A549 (cell line): ENCODE results near the gene PCGF2. TPM values are rescaled to one million over a fixed set of nuclear protein-coding genes. Genes with fewer than 3 reads are reported as not detected.
A peak's percentile ranks its signal among the peaks of the same experiment; 100 is the strongest.

Source experiments
- ATAC-seq, 2 experiments: fragments of 200-7000 bp in 1 of 2; fragments of >200 bp in 1 of 2; cut with Nextera tagmentation in 1 of 2; cut with Tn5 transposase in 1 of 2; 3 replicates each; pipeline versions ENCODE4 v1.8.0 to v1.9.1; 2018 to 2020; ENCODE audit warnings: mild to moderate bottlenecking in 1 of 2, moderate library complexity in 1 of 2
- CTCF ChIA-PET: fragments of 300-600 bp; sonication (Branson Sonifier 250); formaldehyde crosslinking; extraction: SDS; loops from one replicate; lab custom pipeline; 2021; ENCODE audit warnings: antibody characterized with exemption, inconsistent platforms; lab: Yijun Ruan, JAX
- POLR2A ChIA-PET: fragments of 350-600 bp; formaldehyde crosslinking; extraction: SDS; loops from one replicate; lab custom pipeline; 2021; ENCODE audit warnings: antibody characterized with exemption, inconsistent platforms; lab: Yijun Ruan, JAX
- DNase-seq, 2 experiments: peaks; one replicate each; pipeline versions ENCODE4 v3.0.0 to v3.0.0-alpha.2; 2011 to 2016; ENCODE audit warnings: low read depth in 1 of 2, low spot score in 1 of 2
- FAIRE-seq: peaks from 2 replicates; lab custom pipeline; 2011; peaks lifted over from hg19 to GRCh38; lab: Jason Lieb, UNC
- H3K27ac ChIP-seq, 2 experiments: fragments of >200 bp; sonication (Bioruptor Twin); formaldehyde crosslinking; 3 replicates each; pipeline ENCODE4 v1.5.1; 2016 to 2017
- H3K4me1 ChIP-seq: fragments of >200 bp; sonication (Bioruptor Twin); formaldehyde crosslinking; 3 replicates; pipeline ENCODE4 v1.6.1; 2016
- H3K4me2 ChIP-seq: fragments of >200 bp; sonication (Bioruptor Twin); formaldehyde crosslinking; 3 replicates; pipeline ENCODE4 v1.6.1; 2016
- H3K4me3 ChIP-seq: fragments of >200 bp; sonication (Bioruptor Twin); formaldehyde crosslinking; 3 replicates; pipeline ENCODE4 v1.5.1; 2016
- H3K9me3 ChIP-seq: fragments of >200 bp; sonication (Bioruptor Twin); formaldehyde crosslinking; 3 replicates; pipeline ENCODE4 v1.6.1; 2016
- ATOH8 ChIP-seq: fragments of 250-450 bp; sonication (Bioruptor Pico); IDR thresholded peaks from 2 replicates; pipeline ENCODE4 v1.5.0; 2020; ENCODE audit warnings: low read depth, mild to moderate bottlenecking, moderate library complexity
- CBX8 ChIP-seq: fragments of 200-600 bp; sonication (generic); IDR thresholded peaks from 2 replicates; pipeline ENCODE4 v1.6.1; 2016
- CHD4 ChIP-seq: fragments of 200-600 bp; sonication (generic); IDR thresholded peaks from 2 replicates; pipeline ENCODE4 v1.6.1; 2016; ENCODE audit warnings: antibody characterized with exemption, mild to moderate bottlenecking, borderline replicate concordance
- E2F6 ChIP-seq: IDR thresholded peaks from 2 replicates; pipeline ENCODE4 v1.6.1; 2012; ENCODE audit warnings: low read depth, borderline replicate concordance
- EHF ChIP-seq: fragments of 250-450 bp; sonication (Bioruptor Pico); IDR thresholded peaks from 2 replicates; pipeline ENCODE4 v1.5.0; 2020; ENCODE audit warnings: mild to moderate bottlenecking
- EHMT2 ChIP-seq: fragments of 200-600 bp; sonication (generic); IDR thresholded peaks from 2 replicates; pipeline ENCODE4 v1.6.1; 2016; ENCODE audit warnings: antibody characterized with exemption, low read depth, mild to moderate bottlenecking, moderate library complexity
- ELK1 ChIP-seq: fragments of 150-350 bp; IDR thresholded peaks from 2 replicates; pipeline ENCODE4 v1.6.1; 2014; ENCODE audit warnings: low read depth, mild to moderate bottlenecking, low read length
- HDAC2 ChIP-seq: fragments of 200-600 bp; sonication (generic); IDR thresholded peaks from 2 replicates; pipeline ENCODE4 v1.6.1; 2016
- HES2 ChIP-seq: fragments of >200 bp; sonication (Bioruptor Twin); formaldehyde crosslinking; IDR thresholded peaks from 2 replicates; pipeline ENCODE4 v1.6.1; 2016
- HEYL ChIP-seq: fragments of 250-450 bp; sonication (Bioruptor Pico); IDR thresholded peaks from 2 replicates; pipeline ENCODE4 v1.8.0; 2021; ENCODE audit warnings: mild to moderate bottlenecking, moderate library complexity
- HOXB5 ChIP-seq: fragments of 250-450 bp; sonication (Bioruptor Pico); IDR thresholded peaks from 2 replicates; pipeline ENCODE4 v1.5.0; 2020; ENCODE audit warnings: mild to moderate bottlenecking, moderate library complexity
- JUN ChIP-seq, 2 experiments: fragments of >200 bp; sonication (Bioruptor Twin); formaldehyde crosslinking; IDR thresholded peaks; 2 replicates in 1 of 2; 3 replicates in 1 of 2; pipeline ENCODE4 v1.6.1; 2016 to 2017
- JUNB ChIP-seq: fragments of >200 bp; sonication (Bioruptor Twin); formaldehyde crosslinking; IDR thresholded peaks from 2 replicates; pipeline ENCODE4 v1.6.1; 2016
- KDM5A ChIP-seq: fragments of 200-600 bp; sonication (generic); IDR thresholded peaks from 2 replicates; pipeline ENCODE4 v1.6.1; 2016; ENCODE audit warnings: antibody characterized with exemption, mild to moderate bottlenecking
- MAX ChIP-seq: IDR thresholded peaks from 2 replicates; pipeline ENCODE4 v1.6.1; 2012
- MYC ChIP-seq: IDR thresholded peaks from 2 replicates; pipeline ENCODE4 v1.6.1; 2012; ENCODE audit warnings: mild to moderate bottlenecking, inconsistent platforms, low read length, improper control_type of control experiment, borderline replicate concordance
- NPAS2 ChIP-seq: fragments of 250-450 bp; sonication (Bioruptor Pico); IDR thresholded peaks from 2 replicates; pipeline ENCODE4 v1.8.0; 2022; ENCODE audit warnings: mild to moderate bottlenecking, moderate library complexity, borderline replicate concordance
- NR3C1 ChIP-seq: fragments of >200 bp; sonication (Bioruptor Twin); formaldehyde crosslinking; IDR thresholded peaks from 3 replicates; pipeline ENCODE4 v1.6.1; 2017
- RARB ChIP-seq: fragments of 250-450 bp; sonication (Bioruptor Pico); IDR thresholded peaks from 2 replicates; pipeline ENCODE4 v1.8.0; 2021; ENCODE audit warnings: mild to moderate bottlenecking, moderate library complexity
- RCOR1 ChIP-seq: fragments of 150-350 bp; IDR thresholded peaks from 2 replicates; pipeline ENCODE4 v1.6.1; 2014; ENCODE audit warnings: antibody characterized with exemption, low read length, low read depth
- RNF2 ChIP-seq: fragments of 200-600 bp; sonication (generic); IDR thresholded peaks from 2 replicates; pipeline ENCODE4 v1.6.1; 2016; ENCODE audit warnings: low read depth, mild to moderate bottlenecking, antibody characterized with exemption, moderate library complexity, borderline replicate concordance
- TFCP2L1 ChIP-seq: fragments of 250-450 bp; sonication (Bioruptor Pico); IDR thresholded peaks from 2 replicates; pipeline ENCODE4 v1.5.0; 2021; ENCODE audit warnings: mild to moderate bottlenecking
- TP53 ChIP-seq: fragments of 250-450 bp; sonication (Bioruptor Pico); IDR thresholded peaks from 2 replicates; pipeline ENCODE4 v1.5.0; 2021; ENCODE audit warnings: mild to moderate bottlenecking, moderate library complexity
- USF2 ChIP-seq: fragments of 450-650 bp; IDR thresholded peaks from 2 replicates; pipeline ENCODE4 v1.6.1; 2014; ENCODE audit warnings: antibody characterized with exemption
- ZFP36 ChIP-seq: fragments of 450-650 bp; IDR thresholded peaks from 2 replicates; pipeline ENCODE4 v1.6.1; 2014; ENCODE audit warnings: borderline replicate concordance; ENCODE audit not compliant: partially characterized antibody
- ZNF302 ChIP-seq: fragments of 250-450 bp; sonication (Bioruptor Pico); IDR thresholded peaks from 2 replicates; pipeline ENCODE4 v1.9.0; 2021; ENCODE audit warnings: inconsistent platforms, mild to moderate bottlenecking, moderate library complexity
- ZSCAN20 ChIP-seq: fragments of 250-450 bp; sonication (Bioruptor Pico); IDR thresholded peaks from 2 replicates; pipeline ENCODE4 v1.8.0; 2022; ENCODE audit warnings: mild to moderate bottlenecking, moderate library complexity
- WGBS: methylation state at CpG from one replicate; pipeline ENCODE4 v1.1.6; 2017; ENCODE audit errors: missing lambda C conversion rate; 5-methylcytosine and 5-hydroxymethylcytosine counted together
- polyA plus RNA-seq, 4 experiments: library from polyadenylated mRNA; depleted of rRNA in 3 of 4; stranded (reverse); fragments of >200 nt; fragmentation: RNase III in 1 of 4; extraction: RNeasy Plus Mini Kit Qiagen cat#74134 plus additional on column Dnase treatment in 1 of 4; gene quantifications; 2 replicates in 3 of 4; 3 replicates in 1 of 4; pipeline ENCODE4 v1.2.3, GENCODE V29; 2011 to 2017

The PCGF2 gene
- polyA plus RNA-seq, 2 of the 4 experiments (the other 2 are of a cell fraction), result 19.9 to 43.6 TPM

- peak overlapping the region; percentile 82 to 98 for H3K27ac ChIP-seq
- ChIA-PET CTCF (interaction anchor here (0.9 to 5.7 kb wide), 9 partner anchors 10 to 30 kb away, joined by 3 to 64 read pairs (median 6); no protein-coding TSS in a partner anchor), POLR2A (interaction anchor here (0.6 to 1.8 kb wide), 3 partner anchors 13 to 46 kb away, joined by 3 to 5 read pairs (median 4); no protein-coding TSS in a partner anchor)
- peak overlapping the region; percentile 94 for H3K4me3 ChIP-seq
- ATAC-seq, result peak; percentile 1 to 19; a peak in 3 of 6 replicates
- no peaks in the 10 kb centered on the region for H3K9me3 ChIP-seq
- TF ChIP-seq EHMT2 (no peak), NPAS2 (CRISPR knock-in tag) (no peak), TFCP2L1 (CRISPR knock-in tag) (no peak), E2F6 (0 out of 2 replicates have a peak, but pooled peaks have one; percentile 44), MAX (peak; percentile 36; the same call in 1 of the 2 replicates), JUN (IDR thresholded peaks at IDR 0.05) (peak in 1 of 2 experiments; percentile 1; a peak in 3 of 5 replicates)
- WGBS, result 2% methylated on average over 30 of the region's 38 CpGs
- peak overlapping the region; percentile 92 for H3K4me2 ChIP-seq
- DNase-seq, result peak; percentile 56 to 70
- FAIRE-seq, result no peak
- H3K4me1 ChIP-seq, result peaks cover 35% of the 10 kb centered on the region
Measured at GRCh38 chr17:38705803-38706504, 42.2 kb downstream of the PCGF2 start.

- Histone ChIP-seq H3K4me2 (peak overlapping the region; percentile 92), H3K9me3 (no peaks in the 10 kb centered on the region), H3K27ac (peak overlapping the region; percentile 82 to 98), H3K4me1 (peaks cover 37% of the 10 kb centered on the region)
- FAIRE-seq (no peak), ATAC-seq (peak in 1 of 2 experiments; percentile 11; a peak in 1 of 6 replicates)
- POLR2A ChIA-PET, result interaction anchor here (1.0 to 1.8 kb wide), 3 partner anchors 13 to 164 kb away, joined by 3 to 5 read pairs (median 4); partner anchors contain the start of gene LASP1
- no peak for TF ChIP-seq ZSCAN20 (CRISPR knock-in tag)
- peak in 1 of 2 experiments; percentile 19; a peak in 1 of 5 replicates for TF ChIP-seq JUN (IDR thresholded peaks at IDR 0.05)
- no peak for TF ChIP-seq EHF
- TF ChIP-seq HEYL (CRISPR knock-in tag), result no peak
- 0 out of 2 replicates have a peak, but pooled peaks have one; percentile 2 for TF ChIP-seq MYC
- TF ChIP-seq TP53, result no peak
- no peak for TF ChIP-seq RNF2
- TF ChIP-seq CHD4, result no peak
- TF ChIP-seq, all 56 proteins: peak for 2
- CTCF ChIA-PET, result interaction anchor here (0.9 to 2.2 kb wide), 3 partner anchors 25 to 30 kb away, joined by 3 to 10 read pairs (median 8); no protein-coding TSS in a partner anchor
- 2% methylated on average over 10 of the region's 32 CpGs for WGBS
- peak overlapping the region; percentile 94 for H3K4me3 ChIP-seq
- no peak for DNase-seq
Measured at GRCh38 chr17:38705523-38705802, 42.7 kb downstream of the PCGF2 start.

- Histone ChIP-seq H3K9me3 (no peaks in the 10 kb centered on the region), H3K4me2 (peak within 1 kb of the TSS; percentile 92), H3K4me1 (peaks cover 43% of the 10 kb centered on the region), H3K4me3 (peak within 1 kb of the TSS; percentile 94), H3K27ac (peak within 1 kb of the TSS; percentile 82 to 98)
- no peak for FAIRE-seq
- POLR2A ChIA-PET, result interaction anchor here (1.0 to 1.8 kb wide), 3 partner anchors 14 to 165 kb away, joined by 3 to 5 read pairs (median 4); partner anchors contain the start of gene LASP1
- CTCF ChIA-PET, result interaction anchor here (0.9 to 2.2 kb wide), 4 partner anchors 26 to 37 kb away, joined by 3 to 10 read pairs (median 7); no protein-coding TSS in a partner anchor
- DNase-seq, result peak; percentile 81 to 85
- 9% methylated on average over 41 of the region's 100 CpGs for WGBS
- peak; percentile 38 to 48 for ATAC-seq
- TF ChIP-seq ZSCAN20 (CRISPR knock-in tag) (no peak), HOXB5 (CRISPR knock-in tag) (no peak), JUNB (no peak), CBX8 (no peak), ZFP36 (no peak), HES2 (no peak), KDM5A (no peak), USF2 (no peak), HDAC2 (no peak), HEYL (CRISPR knock-in tag) (no peak), RARB (CRISPR knock-in tag) (no peak), NR3C1 (no peak), EHF (no peak), RCOR1 (no peak), ZNF302 (CRISPR knock-in tag) (no peak), NPAS2 (CRISPR knock-in tag) (no peak), ELK1 (no peak), ATOH8 (CRISPR knock-in tag) (0 out of 2 replicates have a peak, but pooled peaks have one; percentile 8)
Measured at GRCh38 chr17:38704606-38705522, 43.3 kb downstream of the PCGF2 start, which contains the start of gene MLLT6. Gene MLLT6, plus strand, starts transcription at chr17:38705273. Its CDS starts 360 bp downstream, at chr17:38705633.
